IPS DF 6.9 (cell line): ENCODE measurements around the gene SPOPL.

ENCODE experiments used
- DNase-seq: peaks from one replicate; pipeline ENCODE4 v3.0.0-alpha.2; 2013; ENCODE audit warnings: low read depth, low spot score
- H3K27ac ChIP-seq: one replicate; pipeline ENCODE4 v1.5.1; 2013; ENCODE audit warnings: low read length, control low read depth
- H3K27me3 ChIP-seq: 2 replicates; pipeline ENCODE4 v1.6.1; 2013; ENCODE audit warnings: mild to moderate bottlenecking, low read length; ENCODE audit not compliant: control insufficient read depth, insufficient read depth
- H3K36me3 ChIP-seq: 2 replicates; pipeline ENCODE4 v1.6.1; 2013; ENCODE audit warnings: low read length; ENCODE audit not compliant: control insufficient read depth, insufficient read depth
- H3K4me1 ChIP-seq: 2 replicates; pipeline ENCODE4 v1.6.1; 2013; ENCODE audit warnings: low read length; ENCODE audit not compliant: control insufficient read depth, insufficient read depth
- H3K4me3 ChIP-seq: 2 replicates; pipeline ENCODE4 v1.5.1; 2013; ENCODE audit warnings: mild to moderate bottlenecking, low read length
- H3K9me3 ChIP-seq: 2 replicates; pipeline ENCODE4 v1.6.1; 2013; ENCODE audit warnings: low read length, inconsistent platforms; ENCODE audit not compliant: control insufficient read depth, insufficient read depth
- WGBS: extraction: QIAGEN DNeasy Blood & Tissue Kit; methylation state at CpG from one replicate; pipeline ENCODE4 v1.1.7; 2013; ENCODE audit warnings: mixed read lengths, missing lambda C conversion rate; ENCODE audit not compliant: insufficient read length, insufficient coverage; 5-methylcytosine and 5-hydroxymethylcytosine counted together

The SPOPL gene

GRCh38 chr2:138550670-138551287, 49.2 kb downstream of the SPOPL start:
- no peaks in the 10 kb centered on the region for H3K27me3 ChIP-seq
- H3K27ac ChIP-seq = no peak overlapping the region
- no peak overlapping the region for H3K4me3 ChIP-seq
- no peaks in the 10 kb centered on the region for H3K4me1 ChIP-seq
- WGBS = no CpG with 5 or more reads among the region's 3 CpGs
- no peak for DNase-seq
- no peaks in the 10 kb centered on the region for H3K9me3 ChIP-seq
- no peaks in the 10 kb centered on the region for H3K36me3 ChIP-seq

GRCh38 chr2:138554123-138554522, 52.6 kb downstream of the SPOPL start:
- WGBS = no CpG with 5 or more reads among the region's 3 CpGs

GRCh38 chr2:138559641-138560040, 58.1 kb downstream of the SPOPL start:
- DNase-seq = no peak
- no peaks in the 10 kb centered on the region for H3K9me3 ChIP-seq
- H3K4me1 ChIP-seq = no peaks in the 10 kb centered on the region
- H3K36me3 ChIP-seq = no peaks in the 10 kb centered on the region
- no peak overlapping the region for H3K4me3 ChIP-seq
- H3K27me3 ChIP-seq = no peaks in the 10 kb centered on the region
- WGBS = no CpG with 5 or more reads among the region's 1 CpG
- no peak overlapping the region for H3K27ac ChIP-seq

More at GRCh38 chr2:138554123-138554522, 52.6 kb downstream of the SPOPL start:
- Histone ChIP-seq H3K4me3 (no peak overlapping the region), H3K27ac (no peak overlapping the region), H3K9me3 (no peaks in the 10 kb centered on the region), H3K4me1 (no peaks in the 10 kb centered on the region), H3K27me3 (no peaks in the 10 kb centered on the region), H3K36me3 (no peaks in the 10 kb centered on the region)
- no peak for DNase-seq

- WGBS = no CpG with 5 or more reads among the region's 5 CpGs
- DNase-seq = no peak
- Histone ChIP-seq H3K27ac (no peak overlapping the region), H3K27me3 (no peaks in the 10 kb centered on the region), H3K4me3 (no peak overlapping the region), H3K9me3 (no peaks in the 10 kb centered on the region), H3K36me3 (no peaks in the 10 kb centered on the region; the same call in 1 of the 2 replicates), H3K4me1 (no peaks in the 10 kb centered on the region)
Measured at GRCh38 chr2:138564586-138565229, 63.1 kb downstream of the SPOPL start.

- H3K36me3 ChIP-seq = no peaks in the 10 kb centered on the region; the same call in 1 of the 2 replicates
- H3K27ac ChIP-seq = no peak overlapping the region
- H3K9me3 ChIP-seq = no peaks in the 10 kb centered on the region
- no peaks in the 10 kb centered on the region for H3K4me1 ChIP-seq
- DNase-seq = no peak
- H3K4me3 ChIP-seq = no peak overlapping the region
- no peaks in the 10 kb centered on the region for H3K27me3 ChIP-seq
Measured at GRCh38 chr2:138565230-138565598, 63.6 kb downstream of the SPOPL start.

GRCh38 chr2:138572318-138572717, 70.7 kb downstream of the SPOPL start:
- H3K27ac ChIP-seq = no peak overlapping the region
- no peak overlapping the region for H3K4me3 ChIP-seq
- no peaks in the 10 kb centered on the region for H3K4me1 ChIP-seq
- H3K36me3 ChIP-seq = no peaks in the 10 kb centered on the region; the same call in 1 of the 2 replicates
- no peaks in the 10 kb centered on the region for H3K27me3 ChIP-seq
- DNase-seq = no peak
- H3K9me3 ChIP-seq = no peaks in the 10 kb centered on the region
- no CpG with 5 or more reads among the region's 2 CpGs for WGBS

GRCh38 chr2:138577066-138577465, 75.5 kb downstream of the SPOPL start:
- Histone ChIP-seq H3K27ac (no peak overlapping the region), H3K36me3 (no peaks in the 10 kb centered on the region), H3K4me3 (no peak overlapping the region), H3K4me1 (no peaks in the 10 kb centered on the region), H3K27me3 (no peaks in the 10 kb centered on the region), H3K9me3 (no peaks in the 10 kb centered on the region)
- WGBS = no CpG with 5 or more reads among the region's 2 CpGs
- DNase-seq = no peak

GRCh38 chr2:138579556-138579955, 78.0 kb downstream of the SPOPL start:
- no peaks in the 10 kb centered on the region for H3K27me3 ChIP-seq
- H3K9me3 ChIP-seq = no peaks in the 10 kb centered on the region
- no peaks in the 10 kb centered on the region for H3K4me1 ChIP-seq
- DNase-seq = no peak
- no CpG with 5 or more reads among the region's 3 CpGs for WGBS
- no peak overlapping the region for H3K4me3 ChIP-seq
- H3K36me3 ChIP-seq = no peaks in the 10 kb centered on the region
- H3K27ac ChIP-seq = no peak overlapping the region

GRCh38 chr2:138581909-138582308, 80.3 kb downstream of the SPOPL start:
- Histone ChIP-seq H3K27me3 (no peaks in the 10 kb centered on the region), H3K4me1 (no peaks in the 10 kb centered on the region), H3K36me3 (no peaks in the 10 kb centered on the region), H3K4me3 (no peak overlapping the region), H3K9me3 (no peaks in the 10 kb centered on the region), H3K27ac (no peak overlapping the region)
- no peak for DNase-seq
- no CpG with 5 or more reads among the region's 1 CpG for WGBS

- Histone ChIP-seq H3K27ac (no peak overlapping the region), H3K4me1 (no peaks in the 10 kb centered on the region), H3K36me3 (no peaks in the 10 kb centered on the region), H3K4me3 (no peak overlapping the region), H3K27me3 (no peaks in the 10 kb centered on the region), H3K9me3 (no peaks in the 10 kb centered on the region)
- no CpG with 5 or more reads among the region's 1 CpG for WGBS
- DNase-seq = no peak
Measured at GRCh38 chr2:138589663-138590062, 88.1 kb downstream of the SPOPL start.

- Histone ChIP-seq H3K9me3 (no peaks in the 10 kb centered on the region), H3K36me3 (no peaks in the 10 kb centered on the region), H3K4me1 (no peaks in the 10 kb centered on the region), H3K4me3 (no peak overlapping the region), H3K27ac (no peak overlapping the region), H3K27me3 (no peaks in the 10 kb centered on the region)
- DNase-seq = no peak
- whole genome bisulfite sequencing = no CpG with 5 or more reads among the region's 3 CpGs
Measured at GRCh38 chr2:138596403-138596802, 94.8 kb downstream of the SPOPL start.
